Cerebellar nuclear complex (tissue), 1 donor: ENCODE results near the gene PLXDC1.
A peak's percentile ranks its signal among the peaks of the same experiment; 100 is the strongest.
"Not testable (repeated sequence)": the region's sequence is repeated elsewhere in the genome, so short reads cannot be mapped to it uniquely, and the experiment has no call there.

Source experiments
- DNase-seq, 2 experiments: peaks; one replicate each; lab custom pipeline; 2025; lab: John Stamatoyannopoulos, UW

PLXDC1 gene

GRCh38 chr17:39125143-39125875 is 26.1 kb downstream of the PLXDC1 start:
- DNase-seq = no peak

DNA sequence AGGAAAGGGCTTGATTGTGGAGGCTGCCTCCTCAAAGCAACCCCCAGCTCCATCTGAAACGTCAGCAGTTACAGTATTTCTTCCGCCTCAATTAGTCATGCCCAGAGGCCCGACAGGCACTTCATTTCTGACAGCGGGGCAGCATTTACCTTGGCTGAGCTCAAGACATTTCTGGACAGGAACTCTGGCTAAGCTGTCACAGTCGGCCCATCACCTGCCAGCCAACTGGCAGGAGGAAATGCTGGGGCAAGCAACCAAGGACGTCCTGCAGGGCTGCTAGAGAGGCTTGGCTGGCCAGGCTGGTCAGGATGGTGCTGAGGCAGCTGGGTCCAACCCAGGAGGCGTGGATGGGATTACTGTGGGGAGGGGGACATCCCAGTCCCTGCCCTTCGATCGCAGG is 27.8 kb downstream of the PLXDC1 start:
- DNase-seq = peak; percentile 92 to 94

DNA sequence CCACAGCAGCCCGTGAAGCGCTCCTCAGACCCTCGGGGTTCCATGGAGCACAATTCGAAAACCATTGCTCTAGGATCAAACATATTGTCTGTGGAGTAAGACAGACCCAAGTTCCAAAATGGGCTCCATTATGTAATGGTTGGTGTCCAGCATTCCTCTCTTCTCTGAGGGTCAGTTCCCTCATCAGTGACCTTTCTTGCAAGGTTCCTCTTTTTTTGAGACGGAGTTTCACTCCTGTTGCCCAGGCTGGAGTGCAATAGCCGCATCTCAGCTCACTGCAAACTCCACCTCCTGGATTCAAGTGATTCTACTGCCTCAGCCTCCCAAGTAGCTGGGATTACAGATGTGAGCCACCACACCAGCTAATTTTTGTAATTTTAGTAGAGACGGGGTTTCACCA is 28.4 kb downstream of the PLXDC1 start:
- no peak for DNase-seq

- not testable (repeated sequence) for DNase-seq
These were observed 29.5 kb downstream of the PLXDC1 start for GRCh38 chr17:39121919-39122318.

GRCh38 chr17:39118674-39119419 is 32.6 kb downstream of the PLXDC1 start:
- no peak for DNase-seq

DNA sequence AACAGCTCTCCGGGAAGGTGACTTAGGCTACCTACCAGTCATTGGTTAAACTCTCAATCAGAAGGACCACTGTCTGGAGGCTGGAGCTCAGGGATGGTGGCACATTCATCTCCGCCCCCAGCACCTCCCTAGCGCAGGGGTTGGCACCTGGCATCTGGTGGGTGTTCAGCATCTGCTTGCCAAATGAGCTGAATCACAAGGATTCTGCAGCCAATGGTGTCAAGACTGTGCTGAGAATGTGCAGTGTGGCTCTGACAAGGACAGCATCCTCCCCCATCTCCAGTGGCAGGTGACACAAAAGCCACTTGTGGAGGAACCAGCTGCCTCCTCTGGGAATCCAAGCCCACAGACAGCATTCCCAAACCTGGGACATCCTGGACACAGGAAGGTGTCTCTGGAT is 35.2 kb downstream of the PLXDC1 start:
- no peak for DNase-seq

- no peak for DNase-seq
These were observed 36.3 kb downstream of the PLXDC1 start for GRCh38 chr17:39115135-39115534.

DNA sequence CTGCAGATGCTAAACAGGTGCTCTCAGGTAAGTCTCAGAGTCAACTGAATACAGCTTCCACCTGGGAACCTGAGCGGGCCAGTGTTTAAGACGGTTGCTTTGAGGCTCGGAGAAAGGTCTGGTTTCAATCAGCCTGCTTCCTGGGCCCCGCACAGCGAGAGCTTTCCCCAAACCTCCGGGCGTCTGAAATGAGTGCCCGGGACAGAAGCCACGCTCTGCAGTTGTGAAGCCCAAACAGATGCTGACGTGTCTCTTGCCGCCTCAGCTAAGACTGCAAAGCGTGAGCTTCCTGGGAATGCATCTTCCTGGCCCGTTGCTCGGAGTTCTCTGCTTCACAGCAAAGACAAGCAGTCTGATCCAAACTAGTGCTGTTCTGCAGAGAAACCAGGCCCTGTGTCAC is 36.7 kb downstream of the PLXDC1 start:
- DNase-seq = no peak

- no peak for DNase-seq
These were observed 37.6 kb downstream of the PLXDC1 start for GRCh38 chr17:39113871-39114270.

DNA sequence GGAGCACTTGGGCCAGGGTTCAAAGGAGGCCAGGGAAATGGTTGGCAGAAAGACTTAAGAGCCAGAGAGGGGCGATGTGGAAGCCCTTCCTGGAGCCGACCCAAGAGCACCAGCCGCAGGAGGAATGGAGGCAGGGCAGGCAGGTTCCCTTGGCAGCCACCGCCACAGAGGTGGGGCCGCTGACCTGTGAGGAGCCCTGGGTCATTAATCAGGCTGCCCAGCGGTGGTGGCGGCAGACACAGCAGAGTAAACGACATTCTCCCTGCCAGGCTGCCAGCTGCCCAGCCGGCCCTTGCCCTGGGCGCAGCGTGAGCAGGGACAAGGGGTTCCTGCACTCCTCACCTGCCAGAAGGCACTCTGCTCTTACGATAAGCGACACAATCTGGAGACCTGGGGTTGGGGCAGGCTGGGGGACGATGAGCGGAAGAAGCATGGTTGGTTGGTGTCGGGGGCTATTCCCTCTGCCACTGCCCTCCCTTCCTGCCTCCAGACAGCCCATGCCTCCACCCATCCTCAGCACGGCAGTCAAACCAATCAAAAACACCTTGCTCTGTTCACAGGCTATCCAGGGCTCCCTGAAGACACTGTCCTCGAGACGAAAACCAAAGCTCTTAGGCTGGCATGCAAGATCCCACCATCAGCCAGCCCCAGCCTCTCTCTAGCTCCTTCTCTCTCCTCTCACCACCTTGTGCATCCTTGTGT is 40.9 kb downstream of the PLXDC1 start:
- DNase-seq = no peak

GRCh38 chr17:39108461-39109375 is 42.7 kb downstream of the PLXDC1 start:
- no peak for DNase-seq

DNA sequence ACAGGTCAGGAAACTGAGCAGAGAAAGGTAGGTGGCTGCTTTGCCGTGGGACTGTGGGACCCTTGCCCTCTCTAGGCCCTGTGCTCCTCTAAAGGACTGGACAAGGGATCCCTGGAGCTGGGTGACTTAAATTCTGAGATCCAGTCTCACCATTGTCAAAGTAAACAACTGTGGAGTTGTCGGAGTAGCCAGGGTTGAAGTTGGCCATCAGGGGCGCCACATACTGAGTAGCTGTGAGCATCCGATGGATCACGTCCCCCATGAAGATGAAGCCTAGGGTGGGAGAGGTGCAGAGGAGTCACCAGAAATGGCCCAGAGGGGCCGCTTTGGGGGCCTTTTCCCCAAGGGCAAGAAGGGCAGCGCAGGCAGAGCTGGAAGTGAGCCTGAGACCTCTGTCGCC is 43.5 kb downstream of the PLXDC1 start:
- no peak for DNase-seq

- no peak for DNase-seq
These were observed 44.3 kb downstream of the PLXDC1 start for GRCh38 chr17:39107155-39107554.

DNA sequence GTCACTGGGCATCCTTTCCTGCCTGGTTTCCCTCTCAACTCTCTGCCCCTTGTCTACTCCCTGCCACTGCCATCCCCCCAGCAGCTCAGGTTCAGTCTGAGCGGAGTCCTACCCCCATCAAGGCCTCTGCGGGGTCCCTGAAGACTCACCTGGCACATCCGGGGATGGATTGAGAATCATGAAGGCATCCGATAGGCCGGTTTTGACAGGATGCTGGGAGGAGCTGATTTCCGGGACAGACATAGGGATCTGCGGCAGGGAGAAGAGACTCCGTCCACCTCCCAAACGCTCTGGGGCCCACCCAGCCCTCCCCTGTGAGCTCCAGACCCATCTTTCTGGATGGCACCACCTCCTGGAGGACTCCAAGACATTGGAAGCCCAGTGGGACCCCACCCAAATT is 45.7 kb downstream of the PLXDC1 start:
- no peak for DNase-seq

DNA sequence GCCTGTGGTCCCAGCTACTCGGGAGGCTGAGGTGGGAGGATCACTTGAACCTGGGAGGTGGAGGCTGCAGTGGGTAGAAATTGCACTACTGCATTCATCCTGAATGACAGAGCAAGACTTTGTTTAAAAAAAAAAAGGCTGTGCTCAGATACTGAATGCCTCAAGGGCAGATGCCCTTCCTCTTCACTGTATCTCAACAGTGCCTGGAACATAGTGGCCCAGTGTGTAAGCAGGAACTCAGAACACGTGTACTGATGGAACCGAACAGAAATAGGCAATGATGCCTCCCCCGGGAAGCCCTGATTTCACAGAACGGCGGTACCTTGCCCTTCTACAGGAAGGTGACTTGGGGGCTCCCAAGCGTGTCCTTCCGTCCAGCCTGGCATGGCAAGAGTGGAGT is 46.8 kb downstream of the PLXDC1 start:
- DNase-seq = no peak

- DNase-seq = no peak
These were observed 47.4 kb downstream of the PLXDC1 start for GRCh38 chr17:39104046-39104445.

GRCh38 chr17:39101091-39101490 is 50.3 kb downstream of the PLXDC1 start:
- DNase-seq = no peak

DNA sequence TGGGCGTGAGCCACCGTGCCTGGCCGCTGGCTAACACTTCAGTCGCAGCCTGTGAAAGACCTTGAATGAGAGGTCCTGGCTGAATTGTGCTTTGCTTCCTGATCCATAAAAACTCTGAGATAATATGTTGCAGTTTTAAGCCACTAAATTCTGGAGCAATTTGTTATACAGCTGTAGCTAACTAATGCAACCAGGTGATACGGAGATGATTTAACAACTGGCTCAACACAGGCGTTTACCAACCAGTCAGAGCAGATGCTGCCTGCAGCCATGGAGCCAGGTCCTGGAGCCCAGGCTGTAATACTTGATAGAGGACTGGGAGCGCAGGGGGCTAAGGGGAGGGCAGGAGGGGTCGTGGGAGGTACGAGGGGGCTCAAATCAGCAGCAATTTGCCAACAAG is 50.9 kb downstream of the PLXDC1 start:
- DNase-seq = no peak

GRCh38 chr17:39099663-39100286 is 51.7 kb downstream of the PLXDC1 start:
- no peak for DNase-seq

DNA sequence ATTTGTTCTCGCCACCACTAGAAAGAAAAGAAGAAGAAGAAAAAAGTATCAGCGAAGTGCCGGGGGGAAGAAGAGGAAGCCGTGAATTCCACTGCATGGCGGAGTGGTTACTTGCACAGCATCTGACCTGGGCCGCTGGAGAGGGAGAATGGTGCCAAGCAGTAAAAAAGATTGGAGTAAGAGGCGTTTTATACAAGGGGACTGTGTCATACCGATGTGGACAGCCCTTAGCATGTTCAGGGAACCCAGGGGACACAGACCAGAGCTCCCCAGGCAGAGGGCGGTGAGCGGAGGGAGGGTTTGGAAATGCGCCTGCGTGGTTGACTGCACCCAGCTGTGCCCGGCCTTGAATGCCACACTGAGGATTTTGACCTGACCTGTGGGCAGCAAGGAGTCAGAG is 52.8 kb downstream of the PLXDC1 start:
- DNase-seq = no peak

- no peak for DNase-seq
These were observed 53.9 kb downstream of the PLXDC1 start for GRCh38 chr17:39097537-39097936.

DNA sequence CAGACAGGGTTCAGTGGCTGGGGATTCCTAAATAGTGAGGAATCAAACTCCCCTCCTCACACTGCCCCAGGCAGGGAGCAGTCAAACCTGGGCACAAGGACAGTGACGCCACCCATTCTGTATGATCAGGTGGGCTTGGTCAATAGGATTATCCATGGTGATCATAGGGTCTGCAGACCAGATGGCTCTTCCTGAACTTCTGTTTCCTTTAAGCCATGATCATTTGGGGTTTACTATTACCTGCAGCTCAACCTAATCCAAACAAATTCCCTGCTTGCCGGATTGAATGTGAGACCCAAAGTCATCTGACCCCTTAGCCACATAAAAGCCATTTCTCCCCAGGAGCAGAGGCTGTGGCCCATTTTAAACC is 54.3 kb downstream of the PLXDC1 start:
- no peak for DNase-seq
